ENCODE data around the gene GBP2.
"Not testable (repeated sequence)": the region's sequence is repeated elsewhere in the genome, so short reads cannot be mapped to it uniquely, and the experiment has no call there.

The GBP2 gene

DNA sequence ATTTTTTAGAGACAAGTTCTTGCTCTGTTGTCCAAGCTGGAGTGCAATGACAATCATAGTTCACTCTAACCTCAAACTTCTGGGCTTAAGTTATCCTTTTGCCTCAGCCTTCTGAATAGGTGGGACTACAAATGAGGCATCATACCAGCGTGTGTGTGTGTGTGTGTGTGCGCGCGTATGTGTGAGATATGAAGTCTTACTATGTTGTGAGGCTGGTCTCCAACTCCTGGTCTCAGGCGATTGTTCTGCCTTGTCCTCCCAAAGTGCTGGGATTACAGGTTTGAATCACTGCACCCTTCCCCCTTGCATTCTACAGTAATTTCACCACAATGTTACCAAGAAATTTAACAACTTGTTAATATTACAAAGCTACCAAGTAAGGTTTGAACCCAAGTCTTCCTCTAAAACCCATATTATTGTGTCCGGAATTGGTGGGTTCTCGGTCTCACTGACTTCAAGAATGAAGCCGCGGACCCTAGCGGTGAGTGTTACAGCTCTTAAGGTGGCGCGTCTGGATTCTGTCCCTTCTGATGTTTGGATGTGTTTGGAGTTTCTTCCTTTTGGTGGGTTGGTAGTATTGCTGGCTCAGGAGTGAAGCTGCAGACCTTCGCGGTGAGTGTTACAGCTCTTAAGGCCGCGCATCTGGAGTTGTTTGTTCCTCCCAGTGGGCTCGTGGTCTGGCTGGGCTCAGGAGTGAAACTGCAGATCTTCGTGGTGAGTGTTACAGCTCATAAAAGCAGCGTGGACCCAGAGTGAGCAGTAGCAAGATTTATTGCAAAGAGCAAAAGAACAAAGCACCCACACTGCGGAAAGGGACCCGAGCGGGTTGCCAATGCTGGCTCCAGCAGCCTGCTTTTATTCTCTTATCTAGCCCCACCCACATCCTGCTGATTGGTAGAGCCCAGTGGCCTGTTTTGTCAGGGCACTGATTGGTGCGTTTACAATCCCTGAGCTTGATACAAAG is 970 bp upstream of the GBP2 start:
- DNase-seq: peak; percentile 45

DNA sequence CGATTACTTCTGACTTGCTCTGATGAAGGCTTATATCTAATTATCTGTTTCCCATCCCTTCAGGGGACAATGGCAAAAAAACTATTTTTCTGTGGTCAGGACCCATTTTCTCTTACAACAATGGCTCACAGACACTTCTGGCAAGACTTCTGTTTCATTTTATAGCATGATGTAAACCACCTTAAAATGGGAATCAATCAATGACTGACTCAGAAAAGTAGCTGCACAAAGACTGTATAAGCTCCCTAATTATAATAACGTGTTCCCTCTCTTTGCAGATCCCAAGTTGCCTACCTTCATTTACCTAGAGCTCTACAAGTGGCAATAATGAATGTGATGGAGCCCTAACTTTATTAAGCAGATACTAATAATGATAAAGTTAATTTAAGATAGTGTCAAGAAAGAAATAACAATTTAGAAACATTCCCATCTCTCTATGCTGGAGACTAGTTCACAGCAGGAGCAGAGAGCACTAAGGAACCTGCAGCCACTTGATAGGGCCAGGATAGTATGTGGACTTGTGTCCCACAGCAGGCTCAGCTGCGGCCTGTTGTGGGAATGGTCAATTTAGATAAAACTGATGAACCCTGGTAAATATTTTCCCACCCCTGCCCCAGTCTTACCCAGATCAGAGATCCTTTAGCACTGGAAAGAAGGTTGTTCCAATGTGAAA is 538 bp downstream of the GBP2 start:
- DNase-seq: no peak

DNA sequence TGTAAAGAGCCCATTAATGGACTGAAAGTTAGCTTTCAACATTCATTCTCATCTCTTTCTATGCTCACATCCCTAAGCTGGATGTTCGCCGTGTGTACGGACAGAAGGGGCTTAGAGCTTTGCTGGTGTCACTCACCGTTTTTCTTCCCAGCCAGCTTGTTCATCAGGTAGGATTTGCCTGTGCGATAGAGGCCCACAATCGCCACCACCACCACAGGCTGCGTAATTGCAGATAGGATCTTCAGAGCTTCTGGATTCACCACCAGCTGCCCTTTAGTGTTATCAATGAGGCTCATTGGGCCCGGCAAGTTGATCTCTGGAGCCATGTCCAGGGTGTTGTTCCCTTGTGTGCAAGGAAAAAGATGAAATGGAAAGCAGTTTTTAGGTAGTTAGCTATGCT is 4.3 kb downstream of the GBP2 start:
- no peak for DNase-seq

DNA sequence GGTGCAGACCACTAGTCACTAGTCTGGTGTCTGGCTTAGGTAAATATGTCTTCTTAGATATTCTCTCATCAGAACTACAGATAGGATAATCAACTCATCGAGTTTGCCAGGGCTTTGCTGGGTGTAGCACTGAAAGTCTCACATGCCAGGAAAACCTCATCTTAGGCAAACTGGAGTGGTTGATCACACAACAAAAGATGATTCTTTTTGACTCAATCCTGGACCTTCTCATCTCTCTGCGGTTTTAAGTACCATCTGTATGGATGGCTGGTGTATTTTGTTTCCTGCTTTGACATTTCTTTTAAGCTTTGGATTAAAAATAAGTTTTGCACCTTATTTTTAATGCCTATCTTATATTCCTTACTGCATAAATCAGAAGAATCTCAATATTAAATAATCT is 11.3 kb downstream of the GBP2 start:
- DNase-seq: no peak

DNA sequence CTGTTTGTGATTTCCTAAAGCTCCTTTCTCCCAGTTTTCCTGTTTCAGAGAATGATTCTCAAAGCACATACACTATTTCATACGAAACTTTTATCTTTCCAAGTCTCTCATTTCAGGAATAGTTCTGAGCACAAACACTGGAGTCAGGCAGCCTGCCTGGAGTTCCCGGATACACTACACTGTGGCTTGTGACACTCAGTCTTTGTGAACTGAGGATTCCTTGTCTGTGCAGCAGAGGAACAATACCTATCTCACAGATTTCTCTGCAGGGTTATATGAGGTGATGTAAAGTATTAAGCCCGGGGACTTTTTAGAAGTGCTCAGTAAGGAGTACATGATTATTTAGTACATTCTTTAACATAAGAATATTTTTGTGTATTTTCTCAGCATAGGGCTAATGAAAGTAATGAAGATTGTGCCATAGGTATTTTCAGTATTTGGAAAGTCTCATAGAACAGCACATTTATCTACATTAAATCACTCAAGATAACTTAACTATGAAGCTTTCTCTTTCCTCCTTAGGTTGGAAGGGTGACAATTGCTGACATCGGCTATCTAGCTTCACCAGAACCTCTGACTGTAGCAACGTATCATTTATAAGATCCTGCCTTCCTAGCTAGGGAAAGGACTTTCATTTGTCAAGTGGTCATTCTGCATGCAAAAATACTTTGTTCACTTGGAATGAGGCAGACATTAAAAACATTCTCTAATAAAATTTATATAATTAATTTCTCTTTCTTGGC is 12.9 kb downstream of the GBP2 start:
- no peak for DNase-seq

DNA sequence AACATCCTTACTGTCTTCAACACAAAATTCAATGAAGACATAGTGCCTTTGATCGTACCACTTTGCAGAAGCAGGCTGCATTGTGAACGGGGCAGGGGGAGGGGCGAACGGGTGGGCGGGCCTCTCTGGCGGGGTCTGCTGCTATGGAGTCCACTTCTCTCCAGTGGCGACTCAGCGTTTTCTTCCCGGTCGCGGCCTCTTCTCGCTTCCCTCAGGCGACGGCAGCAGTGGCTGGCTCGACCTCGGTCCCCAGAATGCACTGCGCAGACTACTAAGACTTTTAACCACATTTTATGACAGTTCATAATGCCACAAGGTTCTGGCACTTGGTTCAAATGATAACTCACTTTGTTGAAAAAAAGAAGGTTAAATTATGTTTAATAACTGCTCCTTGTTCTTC is 21.2 kb downstream of the GBP2 start:
- DNase-seq: no peak

DNA sequence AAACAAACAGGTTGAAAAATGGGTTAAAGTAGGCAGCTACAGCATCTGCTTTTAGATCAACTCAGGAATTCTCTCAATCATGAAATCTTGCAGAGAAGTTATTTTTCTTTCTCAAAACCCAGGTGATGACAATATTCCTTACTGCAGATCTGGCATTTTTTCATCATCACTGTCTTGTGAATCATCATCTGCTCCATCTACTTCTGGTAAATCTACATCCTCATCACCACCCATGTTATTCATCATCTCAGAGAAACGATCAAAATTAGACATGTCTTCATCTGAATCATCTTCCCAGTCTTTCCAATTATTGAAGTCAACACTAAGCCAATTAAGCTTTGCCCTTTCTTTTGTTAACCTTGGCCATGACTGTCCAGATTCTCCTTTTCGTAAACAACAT is 21.8 kb downstream of the GBP2 start:
- DNase-seq: no peak

DNA sequence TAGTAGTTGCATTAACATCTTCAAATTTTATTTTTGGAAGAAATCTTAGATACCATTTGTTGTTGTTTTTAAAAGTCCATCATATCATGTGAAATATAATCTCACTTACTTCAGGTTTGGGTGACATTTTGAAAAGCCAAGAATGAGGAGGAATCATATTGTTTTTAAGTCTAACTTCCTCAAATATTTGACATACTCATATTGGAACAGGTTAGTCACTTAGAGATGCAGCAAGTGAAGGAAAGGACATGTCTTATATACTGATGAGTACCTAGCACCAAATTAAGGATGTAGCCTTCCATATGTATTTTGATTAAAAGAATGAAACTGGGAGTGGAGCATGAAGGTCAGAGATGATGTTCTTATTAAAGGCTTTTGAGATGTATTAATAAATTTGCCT is 23.9 kb downstream of the GBP2 start:
- no peak for DNase-seq

DNA sequence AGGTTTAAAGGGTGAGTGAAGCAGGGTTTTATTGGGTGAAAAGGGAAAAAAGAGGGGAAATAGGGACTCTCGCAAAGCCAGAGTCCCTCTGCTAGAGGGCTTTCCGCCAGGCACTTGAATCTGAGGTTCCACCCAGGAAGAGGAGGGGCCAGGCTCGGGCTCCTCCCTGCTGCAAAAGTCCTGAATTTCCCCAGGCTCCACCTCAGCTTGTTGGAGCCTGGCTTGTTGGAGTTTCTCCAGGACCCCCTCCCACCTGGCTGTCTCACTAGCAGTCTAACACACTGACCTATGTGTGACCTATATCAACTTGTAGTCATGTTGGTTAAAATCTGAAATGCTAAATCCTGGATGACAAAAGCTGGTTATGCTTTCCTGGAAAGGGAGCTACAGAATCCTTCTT is 25.5 kb downstream of the GBP2 start:
- no peak for DNase-seq

DNA sequence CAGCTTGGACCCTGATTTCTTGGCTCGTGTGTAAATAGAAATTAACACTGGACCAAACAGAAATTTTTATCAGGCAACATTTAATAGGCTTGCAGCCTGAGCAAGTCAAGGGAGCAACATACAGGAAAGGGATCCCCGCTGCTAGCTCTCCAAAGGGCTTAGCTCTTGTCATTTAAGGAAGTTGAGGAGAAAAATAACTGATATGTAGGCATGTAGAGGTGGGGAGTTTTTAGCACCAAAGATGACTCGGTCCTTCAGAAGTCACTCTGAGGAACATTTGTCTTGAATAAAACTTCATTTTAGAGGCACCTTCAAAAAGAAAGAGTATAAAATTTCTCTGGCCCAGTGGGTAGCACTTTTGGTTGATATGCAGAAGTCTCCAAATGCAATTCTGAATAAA is 27.1 kb downstream of the GBP2 start:
- DNase-seq: no peak

DNA sequence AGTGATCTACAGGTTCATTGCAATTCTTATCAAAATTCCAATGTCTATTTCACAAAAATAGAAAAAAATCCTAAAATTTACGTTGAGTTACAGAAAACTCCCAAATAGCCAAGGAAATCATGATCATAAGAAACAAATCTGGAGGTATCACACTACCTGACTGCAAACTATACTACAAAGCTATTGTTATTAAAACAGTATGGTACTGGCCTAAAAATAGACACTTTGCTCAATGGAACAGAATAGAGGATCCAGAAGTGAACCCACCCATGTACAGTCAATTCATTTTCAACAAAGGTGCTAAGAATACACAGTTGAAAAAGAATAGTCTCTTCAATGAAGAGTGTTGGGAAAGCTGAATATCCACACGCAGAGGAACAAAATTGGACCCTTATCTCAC is 30.2 kb downstream of the GBP2 start:
- no peak for DNase-seq

DNA sequence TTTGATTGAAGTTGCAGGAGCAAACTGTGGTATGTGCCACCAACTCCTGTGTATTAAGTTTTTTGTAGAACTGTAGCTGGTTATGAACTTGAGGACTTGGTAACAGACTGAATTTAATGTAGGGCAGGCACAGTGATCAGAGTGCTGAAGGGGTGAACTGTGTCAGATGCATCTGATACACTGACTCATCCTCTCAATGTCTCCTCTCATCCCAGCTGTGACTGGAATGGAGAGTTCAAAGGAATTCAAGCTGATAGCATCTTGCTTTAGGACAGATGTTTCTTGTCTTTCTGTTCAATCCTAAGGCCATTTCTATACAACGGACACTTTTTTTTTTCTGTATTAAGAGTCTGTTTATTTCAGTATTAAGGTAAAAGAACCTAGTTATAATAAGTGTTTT is 36.0 kb downstream of the GBP2 start:
- DNase-seq: no peak

DNA sequence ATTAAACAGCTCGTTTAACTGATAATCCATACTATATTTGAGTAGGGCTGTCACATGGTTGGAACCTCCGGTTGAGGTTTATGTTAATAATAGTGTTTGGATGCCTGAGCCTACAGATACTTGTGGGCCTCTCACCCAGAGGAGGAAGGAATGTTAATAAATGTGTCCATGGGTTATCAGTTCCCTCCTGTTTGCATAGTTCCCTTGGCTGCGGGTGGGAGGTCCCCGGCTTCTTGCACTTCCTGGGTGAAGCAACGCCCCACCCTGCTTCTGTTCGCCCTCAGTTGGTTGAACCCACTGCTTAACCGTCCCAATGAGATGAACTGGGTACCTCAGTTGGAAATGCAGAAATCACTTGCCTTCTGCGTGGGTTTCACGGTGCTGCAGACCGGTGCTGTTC is 37.3 kb downstream of the GBP2 start:
- no peak for DNase-seq

DNA sequence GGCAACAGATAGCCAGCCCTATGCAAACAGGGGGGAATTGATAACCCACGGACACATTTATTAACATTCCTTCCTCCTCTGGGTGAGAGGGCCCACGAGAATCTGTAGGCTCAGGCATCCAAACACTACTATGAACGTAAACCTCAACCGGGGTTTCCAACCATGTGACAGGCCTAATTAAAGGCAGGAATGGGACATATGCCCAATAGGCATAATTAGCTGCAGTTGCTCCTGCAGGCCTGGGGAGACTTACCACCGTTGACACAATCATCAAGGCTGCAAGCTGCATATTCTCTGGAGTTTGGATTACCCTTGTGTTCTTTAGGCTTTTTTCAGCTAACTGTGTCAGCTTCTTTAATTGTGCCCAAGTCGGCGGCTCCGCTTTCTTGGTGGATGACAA is 38.7 kb downstream of the GBP2 start:
- DNase-seq: no peak

DNA sequence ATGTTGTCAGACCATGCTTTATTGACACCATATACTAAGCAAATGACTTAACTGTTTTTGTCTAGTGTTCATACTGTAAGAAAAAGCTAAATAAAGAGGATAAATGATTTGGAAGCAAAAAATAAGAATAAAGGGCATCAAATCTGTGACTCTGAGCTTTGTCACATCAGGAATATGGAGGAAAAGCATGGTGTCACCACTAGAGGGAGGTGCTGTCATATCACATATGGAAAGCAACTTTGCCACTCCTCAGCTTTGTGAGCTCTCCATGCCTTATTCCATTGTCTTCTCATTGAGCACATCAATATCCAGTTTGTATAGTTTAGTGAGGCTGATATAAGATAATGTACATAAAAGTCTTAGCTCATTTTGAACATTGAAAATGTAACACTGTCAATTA is 40.1 kb downstream of the GBP2 start:
- peak; percentile 6 for DNase-seq

DNA sequence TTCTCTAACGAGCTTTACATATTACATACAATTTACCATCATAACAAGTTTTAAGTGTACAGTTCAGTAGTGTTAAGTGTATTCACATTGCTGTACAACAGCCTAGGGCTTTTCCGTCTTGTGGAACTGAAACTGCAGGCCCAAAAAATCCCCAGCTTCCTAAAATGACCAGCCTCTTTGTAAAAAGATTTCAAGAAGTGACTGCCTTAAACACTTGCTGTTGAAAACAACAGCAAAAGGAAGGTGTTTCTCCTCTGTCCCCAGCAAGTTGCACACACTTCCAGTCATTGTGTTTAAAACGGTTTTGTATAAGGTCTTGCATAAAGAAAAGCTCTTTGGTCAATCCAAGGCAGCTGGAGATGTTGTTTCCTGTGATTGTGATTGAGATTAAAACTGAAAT is 44.9 kb downstream of the GBP2 start:
- no peak for DNase-seq

DNA sequence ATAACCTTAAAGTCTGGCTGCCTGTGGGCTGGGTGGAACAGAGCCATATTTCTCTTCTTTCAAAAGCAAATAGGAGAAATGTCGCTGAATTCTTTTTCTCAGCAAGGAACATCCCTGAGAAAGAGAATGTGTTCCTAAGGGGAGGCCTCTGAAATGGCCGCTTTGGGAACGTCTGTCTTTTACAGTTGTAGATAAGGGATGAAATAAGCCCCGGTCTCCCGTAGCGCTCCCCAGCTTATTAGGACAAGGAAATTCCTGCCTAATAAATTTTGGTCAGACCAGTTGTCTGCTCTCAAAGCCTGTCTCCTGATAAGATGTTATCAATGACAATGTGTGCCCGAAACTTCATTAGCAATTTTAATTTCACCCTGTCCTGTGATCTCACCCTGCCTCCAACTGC is 45.8 kb downstream of the GBP2 start:
- DNase-seq: not testable (repeated sequence)

DNA sequence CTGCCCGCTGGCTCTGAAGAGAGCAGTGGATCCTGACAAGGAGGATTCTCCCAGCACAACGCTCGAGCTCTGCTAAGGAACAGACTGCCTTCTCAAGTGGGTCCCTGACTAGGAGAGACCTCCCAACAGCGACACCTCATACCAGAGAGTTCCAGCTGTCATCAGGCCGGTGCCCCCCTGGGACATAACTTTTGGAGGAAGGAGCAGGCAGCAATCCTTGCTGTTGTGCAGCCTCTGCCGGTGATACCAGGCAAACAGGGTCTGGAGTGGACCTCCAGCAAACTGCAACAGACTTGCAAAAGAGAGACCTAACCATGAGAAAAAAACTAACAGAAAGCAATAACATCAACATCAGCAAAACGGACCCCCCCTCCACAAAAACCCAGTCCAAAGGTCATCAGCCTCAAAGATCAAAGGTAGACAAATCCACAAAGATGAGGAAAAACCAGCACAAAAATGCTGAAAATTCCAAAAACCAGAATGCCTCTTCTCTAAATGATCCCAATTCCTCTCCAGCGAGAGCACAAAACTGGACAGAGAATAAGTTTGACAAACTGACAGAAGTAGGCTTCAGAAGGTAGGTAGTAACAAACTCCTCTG is 53.3 kb downstream of the GBP2 start:
- DNase-seq: not testable (repeated sequence)

DNA sequence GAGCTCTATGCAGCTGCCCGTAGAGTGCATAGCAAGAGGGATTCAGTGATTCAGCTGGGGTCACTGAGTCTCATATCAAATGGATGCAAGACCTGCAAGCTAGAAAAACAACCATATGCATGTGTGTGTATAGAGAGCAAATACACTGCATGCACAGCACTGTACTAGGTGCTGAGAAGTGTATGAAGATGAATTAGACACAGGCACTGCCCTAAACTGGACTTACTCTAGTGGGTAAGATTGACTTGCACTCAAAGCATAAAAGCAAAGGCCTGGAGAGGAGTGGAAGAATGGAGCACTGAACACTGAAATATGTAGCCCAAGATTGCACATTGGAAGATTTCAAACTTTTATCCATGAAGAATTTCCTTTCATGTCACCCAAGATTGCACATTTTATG is 55.4 kb downstream of the GBP2 start:
- DNase-seq: no peak

DNA sequence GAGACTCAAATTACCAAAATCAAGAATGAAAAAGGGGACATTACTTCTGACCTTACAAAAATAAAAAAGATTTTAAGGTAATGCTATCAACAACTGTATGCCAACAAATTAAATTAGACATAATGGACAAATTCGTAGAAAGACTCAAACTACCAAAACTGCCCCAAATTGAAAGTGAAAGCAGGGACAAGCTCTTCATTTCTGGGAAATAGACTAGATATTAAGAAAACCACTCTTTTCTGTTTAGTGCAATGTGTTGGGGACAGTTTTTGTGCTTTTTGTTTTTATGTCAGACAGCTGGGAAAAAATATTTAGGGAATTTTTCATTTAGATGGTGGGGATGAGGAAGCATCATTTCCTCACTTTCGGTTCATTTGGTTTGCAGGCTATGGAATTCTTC is 56.0 kb downstream of the GBP2 start:
- DNase-seq: no peak

DNA sequence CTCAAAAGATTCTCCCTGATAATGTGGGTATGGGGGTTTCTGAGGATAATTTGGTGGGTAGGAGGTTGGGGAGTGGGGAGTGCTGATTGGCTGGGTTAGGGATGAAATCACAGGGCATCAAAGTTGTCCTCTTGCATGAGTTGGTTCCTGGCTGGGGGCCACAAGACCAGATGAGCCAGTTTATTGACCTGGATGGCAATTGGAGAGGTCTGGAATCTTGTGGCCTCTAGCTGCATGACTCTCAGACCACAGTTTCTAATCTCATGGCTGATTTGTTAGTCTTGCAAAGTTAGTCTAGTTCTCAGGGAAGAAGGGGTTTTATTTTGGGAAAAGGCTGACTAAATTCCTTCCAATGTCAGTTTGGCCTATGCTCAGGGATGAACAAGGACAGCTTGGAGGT is 57.6 kb downstream of the GBP2 start:
- DNase-seq: no peak

DNA sequence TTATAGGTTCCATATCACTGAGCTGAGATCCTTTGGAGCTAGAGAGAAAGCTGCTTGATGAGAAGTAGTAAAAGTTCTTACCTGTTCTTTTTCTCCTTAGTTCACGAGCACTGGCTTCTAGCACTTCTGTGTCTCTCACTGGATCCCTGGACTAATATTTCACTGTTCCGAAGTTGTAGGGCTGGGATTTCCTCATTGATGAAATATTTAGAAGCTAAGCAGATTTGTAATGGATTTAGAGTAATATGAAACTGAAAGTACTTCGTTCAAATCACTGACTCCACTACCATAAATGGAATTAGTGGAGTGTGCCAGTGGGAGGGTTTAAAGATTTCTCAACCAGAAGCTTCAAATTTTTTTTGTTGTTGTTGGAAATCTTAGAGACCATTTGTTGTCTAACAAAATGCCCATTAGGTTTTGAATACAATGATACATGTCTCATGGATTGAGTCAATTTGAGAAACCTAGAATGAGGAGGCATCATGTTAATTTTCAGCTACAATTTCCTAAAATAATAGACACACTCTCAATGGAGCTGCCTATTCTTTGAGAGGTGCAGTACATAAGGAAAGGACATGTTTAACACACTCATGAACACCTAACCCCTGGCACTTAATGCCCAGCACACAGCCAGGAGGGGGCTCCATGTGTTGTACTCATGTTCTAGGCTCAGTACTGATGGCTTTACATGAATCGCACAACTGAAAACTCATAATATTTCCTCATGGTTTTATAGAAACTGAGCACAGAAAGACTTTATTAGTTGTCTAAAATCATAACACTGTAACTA is 60.6 kb downstream of the GBP2 start, which contains the start of gene GBP1:
TSS of gene GBP1 (minus strand) at position 130 of the 790 bp plus-strand sequence. CDS start 1,974 bp downstream, outside the sequence.
- no peak for DNase-seq

Data from effector CD8-positive, alpha-beta T cell (primary cell).